Activated B cell treated with CpG ODN at 0.5 μM for 24 hours (primary cell): ENCODE measurements around the gene DCAF8L2. TPM values are rescaled to one million over a fixed set of nuclear protein-coding genes. Genes with fewer than 3 reads are reported as not detected.

ENCODE experiments used
- ATAC-seq: fragments of 200-7000 bp; cut with Tn5 transposase; one replicate; pipeline ENCODE4 v1.10.0; 2021; ENCODE audit warnings: low read depth, mild to moderate bottlenecking, moderate library complexity
- CTCF ChIA-PET: fragments of 350-600 bp; sonication (Branson Sonifier 250); formaldehyde crosslinking; loops from one replicate; lab custom pipeline; 2021; ENCODE audit warnings: antibody characterized with exemption; lab: Charles Lee
- POLR2A ChIA-PET: fragments of 350-600 bp; sonication (Branson Sonifier 250); formaldehyde crosslinking; loops from one replicate; lab custom pipeline; 2021; ENCODE audit warnings: antibody characterized with exemption; lab: Charles Lee
- DNase-seq: peaks from one replicate; pipeline ENCODE4 v3.0.0; 2022
- H3K27ac Mint-ChIP-seq: one replicate; pipeline ENCODE4 v1.8.0; 2020; ENCODE audit warnings: mixed read lengths
- H3K27me3 Mint-ChIP-seq: one replicate; pipeline ENCODE4 v1.8.0; 2021; ENCODE audit warnings: mixed read lengths
- H3K36me3 Mint-ChIP-seq: one replicate; pipeline ENCODE4 v1.8.0; 2021; ENCODE audit warnings: low read depth, mixed read lengths
- H3K4me1 Mint-ChIP-seq: one replicate; pipeline ENCODE4 v1.8.0; 2021; ENCODE audit warnings: mixed read lengths
- H3K4me3 Mint-ChIP-seq: one replicate; pipeline ENCODE4 v1.8.0; 2020; ENCODE audit warnings: mild to moderate bottlenecking, mixed read lengths
- H3K9me3 Mint-ChIP-seq: one replicate; pipeline ENCODE4 v1.8.0; 2020; ENCODE audit warnings: mixed read lengths
- intact Hi-C: fragments of 100-400 bp; cut with micrococcal nuclease; formaldehyde crosslinking; loops from one replicate; pipeline ENCODE4 v1.15.1; 2024
- total RNA-seq: library from RNA; stranded (reverse); gene quantifications from 2 replicates; pipeline ENCODE4 v1.2.3, GENCODE V29; 2022
- TF ChIP-seq, protein P1 (sequence below): fragments of 200-600 bp; IDR thresholded peaks from one replicate; pipeline ENCODE4 v1.8.0; 2022; ENCODE audit warnings: antibody characterized with exemption, mild to moderate bottlenecking

The DCAF8L2 gene
- total RNA-seq, 1 donor from 2014 or later = not detected

DNA sequence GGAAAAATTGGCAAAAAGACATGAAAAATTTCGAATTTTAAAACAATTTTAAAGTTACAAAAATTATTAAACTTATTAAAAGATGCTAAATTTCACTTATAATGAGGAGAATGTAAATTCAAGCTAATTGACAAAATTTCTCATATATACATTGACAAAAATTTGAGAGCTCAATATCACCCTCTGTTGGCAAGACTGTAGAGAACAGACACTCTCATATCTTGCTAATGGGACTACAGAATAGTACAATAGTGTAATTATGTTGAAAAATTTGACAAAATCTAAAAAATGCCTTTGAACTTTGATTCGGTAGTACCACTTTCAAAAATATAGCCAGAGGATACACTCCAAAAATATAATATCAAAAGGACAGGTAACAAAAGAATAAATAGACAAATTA is 29.8 kb downstream of the DCAF8L2 start:
- ChIA-PET CTCF (no interaction called here), POLR2A (no interaction called here)
- Mint-ChIP-seq H3K4me3 (no peak overlapping the region), H3K4me1 (no peaks in the 10 kb centered on the region), H3K36me3 (no peaks in the 10 kb centered on the region), H3K27me3 (no peaks in the 10 kb centered on the region), H3K9me3 (peaks cover 2% of the 10 kb centered on the region), H3K27ac (no peak overlapping the region)
- no peak for ATAC-seq
- intact Hi-C loops = no loop called here
- DNase-seq = no peak
- TF ChIP-seq, protein P1, sequence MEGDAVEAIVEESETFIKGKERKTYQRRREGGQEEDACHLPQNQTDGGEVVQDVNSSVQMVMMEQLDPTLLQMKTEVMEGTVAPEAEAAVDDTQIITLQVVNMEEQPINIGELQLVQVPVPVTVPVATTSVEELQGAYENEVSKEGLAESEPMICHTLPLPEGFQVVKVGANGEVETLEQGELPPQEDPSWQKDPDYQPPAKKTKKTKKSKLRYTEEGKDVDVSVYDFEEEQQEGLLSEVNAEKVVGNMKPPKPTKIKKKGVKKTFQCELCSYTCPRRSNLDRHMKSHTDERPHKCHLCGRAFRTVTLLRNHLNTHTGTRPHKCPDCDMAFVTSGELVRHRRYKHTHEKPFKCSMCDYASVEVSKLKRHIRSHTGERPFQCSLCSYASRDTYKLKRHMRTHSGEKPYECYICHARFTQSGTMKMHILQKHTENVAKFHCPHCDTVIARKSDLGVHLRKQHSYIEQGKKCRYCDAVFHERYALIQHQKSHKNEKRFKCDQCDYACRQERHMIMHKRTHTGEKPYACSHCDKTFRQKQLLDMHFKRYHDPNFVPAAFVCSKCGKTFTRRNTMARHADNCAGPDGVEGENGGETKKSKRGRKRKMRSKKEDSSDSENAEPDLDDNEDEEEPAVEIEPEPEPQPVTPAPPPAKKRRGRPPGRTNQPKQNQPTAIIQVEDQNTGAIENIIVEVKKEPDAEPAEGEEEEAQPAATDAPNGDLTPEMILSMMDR = no peak

DNA sequence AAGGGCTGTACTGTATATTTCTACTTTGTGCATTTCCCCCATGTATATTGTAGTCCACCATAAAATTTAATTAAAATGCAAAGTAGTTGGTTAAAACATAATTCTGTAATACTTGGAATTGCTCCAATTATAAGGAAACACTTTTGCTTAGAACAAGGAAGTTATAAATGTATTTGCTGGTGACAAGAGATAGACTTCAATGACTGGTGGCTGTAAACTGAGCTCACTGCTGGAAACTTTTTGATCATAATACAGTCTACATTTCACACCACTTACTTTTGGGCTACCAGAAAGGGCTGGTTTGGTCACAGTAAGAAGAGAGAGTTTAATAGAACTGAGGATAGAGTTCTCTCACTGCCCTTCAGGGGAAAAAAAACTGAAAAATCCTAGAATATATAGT is 32.7 kb downstream of the DCAF8L2 start:
- Mint-ChIP-seq H3K4me3 (no peak overlapping the region), H3K27ac (no peak overlapping the region), H3K27me3 (no peaks in the 10 kb centered on the region), H3K9me3 (peaks cover 2% of the 10 kb centered on the region), H3K36me3 (no peaks in the 10 kb centered on the region), H3K4me1 (no peaks in the 10 kb centered on the region)
- intact Hi-C loops = no loop called here
- DNase-seq = no peak
- ChIA-PET CTCF (no interaction called here), POLR2A (no interaction called here)
- TF ChIP-seq, protein P1 = no peak
- no peak for ATAC-seq

DNA sequence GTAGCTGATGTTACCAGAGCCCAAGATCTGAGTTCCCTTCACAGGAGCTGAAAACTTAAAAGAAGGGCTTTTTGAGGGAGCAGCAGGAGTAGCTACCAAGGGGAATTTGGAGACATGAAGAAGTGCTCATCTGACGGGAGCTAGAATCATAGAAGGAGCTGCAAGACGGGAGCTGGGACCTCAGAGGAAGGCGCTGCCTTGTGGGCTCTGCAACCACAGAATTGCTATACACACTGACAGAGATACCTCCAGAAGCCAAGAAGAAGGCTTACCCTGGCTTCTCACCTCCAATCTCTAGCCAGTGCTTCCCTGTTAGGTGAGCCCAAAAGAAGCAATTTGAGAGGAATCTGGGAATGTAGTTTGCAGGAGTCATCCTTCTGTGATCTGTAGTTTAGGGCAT is 35.9 kb downstream of the DCAF8L2 start:
- Mint-ChIP-seq H3K36me3 (no peaks in the 10 kb centered on the region), H3K4me1 (no peaks in the 10 kb centered on the region), H3K27ac (no peak overlapping the region), H3K27me3 (no peaks in the 10 kb centered on the region), H3K9me3 (peaks cover 2% of the 10 kb centered on the region), H3K4me3 (no peak overlapping the region)
- POLR2A ChIA-PET = no interaction called here
- CTCF ChIA-PET = no interaction called here
- intact Hi-C loops = no loop called here
- ATAC-seq (no peak), DNase-seq (no peak)
- TF ChIP-seq, protein P1 = no peak

DNA sequence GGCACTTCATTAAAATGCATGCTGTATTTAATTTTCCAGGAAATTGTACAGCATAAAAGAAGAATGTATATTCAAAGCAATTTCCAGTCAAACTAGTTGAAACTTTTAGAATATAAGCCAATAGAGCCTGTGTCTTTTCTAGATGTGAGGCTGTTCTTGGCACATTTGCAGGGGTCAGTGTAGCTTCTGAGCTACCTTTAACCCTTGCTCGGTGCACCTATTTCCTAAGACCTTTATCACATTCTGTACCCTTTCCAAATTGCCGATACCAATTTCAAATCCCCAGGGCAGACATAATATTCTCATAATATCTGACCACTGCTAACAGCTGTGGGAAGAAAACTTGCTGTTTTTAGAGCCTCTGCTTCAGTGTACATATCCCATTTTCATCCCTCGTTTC is 43.2 kb downstream of the DCAF8L2 start:
- Mint-ChIP-seq H3K4me3 (no peak overlapping the region), H3K4me1 (no peaks in the 10 kb centered on the region), H3K36me3 (no peaks in the 10 kb centered on the region), H3K9me3 (no peaks in the 10 kb centered on the region), H3K27ac (no peak overlapping the region), H3K27me3 (no peaks in the 10 kb centered on the region)
- POLR2A ChIA-PET = no interaction called here
- TF ChIP-seq, protein P1 = no peak
- CTCF ChIA-PET = no interaction called here
- intact Hi-C loops = no loop called here
- DNase-seq (no peak), ATAC-seq (no peak)

DNA sequence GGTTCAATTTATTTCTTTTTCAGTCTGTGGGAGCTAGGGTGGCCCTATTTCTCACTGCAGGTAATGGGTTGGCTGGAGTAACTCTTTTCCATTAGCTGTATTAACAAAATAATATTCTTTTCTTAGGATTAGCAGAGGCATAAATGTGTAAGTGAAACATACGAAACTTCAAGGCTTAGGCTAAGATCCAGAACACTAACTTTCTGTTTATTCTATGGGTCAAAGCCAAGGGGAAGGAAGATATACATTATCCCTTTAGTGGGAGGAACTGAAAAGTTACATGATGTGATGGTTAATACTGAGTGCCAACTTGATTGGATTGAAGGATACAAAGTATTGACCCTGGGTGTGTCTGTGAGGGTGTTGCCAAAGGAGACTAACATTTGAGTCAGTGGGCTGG is 66.4 kb downstream of the DCAF8L2 start:
- intact Hi-C loops = no loop called here
- Mint-ChIP-seq H3K36me3 (no peaks in the 10 kb centered on the region), H3K27me3 (no peaks in the 10 kb centered on the region), H3K4me1 (no peaks in the 10 kb centered on the region), H3K9me3 (no peaks in the 10 kb centered on the region), H3K4me3 (no peak overlapping the region), H3K27ac (no peak overlapping the region)
- ATAC-seq = no peak
- ChIA-PET POLR2A (no interaction called here), CTCF (no interaction called here)
- TF ChIP-seq, protein P1 = no peak
- no peak for DNase-seq
